OCI-LY7 (cell line): ENCODE measurements around the gene SERINC5. TPM values are rescaled to one million over a fixed set of nuclear protein-coding genes. Genes with fewer than 3 reads are reported as not detected.

ENCODE experiments used
- BruUV-seq: library from RNA; stranded (reverse); fragments of 400-500 nt; replicated peaks from 2 replicates; lab custom pipeline; 2021; lab: Mats Ljungman, UMichigan
- CTCF ChIA-PET: fragments of 300-600 bp; sonication (Branson Sonifier 250); formaldehyde crosslinking; loops from one replicate; lab custom pipeline; 2022; ENCODE audit warnings: antibody characterized with exemption; ENCODE audit not compliant: unreplicated experiment; lab: Charles Lee
- POLR2A ChIA-PET: fragments of 300-600 bp; sonication (Branson Sonifier 250); formaldehyde crosslinking; loops from one replicate; lab custom pipeline; 2022; ENCODE audit warnings: antibody characterized with exemption; lab: Charles Lee
- DNase-seq: peaks from one replicate; pipeline ENCODE4 v3.0.0-alpha.2; 2015; ENCODE audit warnings: low spot score
- H2AFZ ChIP-seq: fragments of 200-600 bp; sonication (generic), shearing (Covaris generic); 2 replicates; pipeline ENCODE4 v1.6.1; 2014; ENCODE audit warnings: mild to moderate bottlenecking, antibody characterized with exemption, low read length, moderate library complexity
- H3K27ac ChIP-seq: fragments of 200-600 bp; sonication (generic); 2 replicates; pipeline ENCODE4 v1.5.1; 2014; ENCODE audit warnings: mixed run types, low read depth, mild to moderate bottlenecking, moderate library complexity, low read length, inconsistent platforms; ENCODE audit not compliant: poor library complexity, severe bottlenecking
- H3K36me3 ChIP-seq: fragments of 200-600 bp; sonication (generic); 2 replicates; pipeline ENCODE4 v1.6.1; 2014; ENCODE audit warnings: mild to moderate bottlenecking, antibody characterized with exemption, low read length, moderate library complexity, mixed read lengths; ENCODE audit not compliant: insufficient read depth
- H3K4me1 ChIP-seq: fragments of 200-600 bp; sonication (generic); 2 replicates; pipeline ENCODE4 v1.5.1; 2014; ENCODE audit warnings: mild to moderate bottlenecking, low read length; ENCODE audit not compliant: insufficient read depth, poor library complexity, severe bottlenecking
- H3K4me2 ChIP-seq: fragments of 200-600 bp; sonication (generic); 2 replicates; pipeline ENCODE4 v1.6.1; 2014; ENCODE audit warnings: mild to moderate bottlenecking, low read length
- H3K4me3 ChIP-seq: fragments of 200-600 bp; sonication (generic); 2 replicates; pipeline ENCODE4 v1.5.1; 2014; ENCODE audit warnings: mild to moderate bottlenecking, low read depth, low read length; ENCODE audit not compliant: poor library complexity, severe bottlenecking
- H3K79me2 ChIP-seq: fragments of 200-600 bp; sonication (generic); 2 replicates; pipeline ENCODE4 v1.6.1; 2016; ENCODE audit warnings: low read depth, mild to moderate bottlenecking, low read length, moderate library complexity, mixed read lengths; ENCODE audit not compliant: insufficient read depth
- H3K9me2 ChIP-seq: fragments of 200-600 bp; sonication (generic); 2 replicates; pipeline ENCODE4 v1.6.1; 2016; ENCODE audit warnings: mild to moderate bottlenecking, low read length, mixed read lengths; ENCODE audit not compliant: insufficient read depth
- H3K9me3 ChIP-seq: fragments of 200-600 bp; sonication (generic); 2 replicates; pipeline ENCODE4 v1.6.1; 2014; ENCODE audit warnings: mild to moderate bottlenecking, mixed run types, low read length, mixed read lengths
- H4K20me1 ChIP-seq: fragments of 200-600 bp; sonication (generic); 2 replicates; pipeline ENCODE4 v1.6.1; 2014; ENCODE audit warnings: mild to moderate bottlenecking, antibody characterized with exemption, low read length, moderate library complexity, mixed read lengths; ENCODE audit not compliant: insufficient read depth
- CTCF ChIP-seq: fragments of 200-600 bp; sonication (generic); conservative IDR thresholded peaks from 2 replicates; pipeline ENCODE4 v1.5.1; 2014; ENCODE audit warnings: mild to moderate bottlenecking, antibody characterized with exemption, low read length, moderate library complexity, mixed read lengths
- EZH2phosphoT487 ChIP-seq: fragments of 200-600 bp; sonication (generic); IDR thresholded peaks from 2 replicates; pipeline ENCODE4 v1.6.1; 2018; ENCODE audit warnings: low read depth, borderline replicate concordance, mild to moderate bottlenecking, mixed run types, antibody characterized with exemption, low read length, moderate library complexity, mixed read lengths
- intact Hi-C: fragments of 100-400 bp; cut with micrococcal nuclease; formaldehyde crosslinking; loops from one replicate; pipeline ENCODE4 v1.10.0; 2022; ENCODE audit not compliant: unreplicated experiment
- total RNA-seq, 2 experiments: library from RNA; depleted of rRNA in 1 of 2; stranded (reverse); fragments of >200 nt in 1 of 2; shearing (Covaris generic) in 1 of 2; gene quantifications; 2 replicates each; pipeline ENCODE4 v1.2.3, GENCODE V29; 2014 to 2022

The SERINC5 gene
- total RNA-seq, 2 experiments from 2014 or later: 31.2 to 87.9 TPM

DNA sequence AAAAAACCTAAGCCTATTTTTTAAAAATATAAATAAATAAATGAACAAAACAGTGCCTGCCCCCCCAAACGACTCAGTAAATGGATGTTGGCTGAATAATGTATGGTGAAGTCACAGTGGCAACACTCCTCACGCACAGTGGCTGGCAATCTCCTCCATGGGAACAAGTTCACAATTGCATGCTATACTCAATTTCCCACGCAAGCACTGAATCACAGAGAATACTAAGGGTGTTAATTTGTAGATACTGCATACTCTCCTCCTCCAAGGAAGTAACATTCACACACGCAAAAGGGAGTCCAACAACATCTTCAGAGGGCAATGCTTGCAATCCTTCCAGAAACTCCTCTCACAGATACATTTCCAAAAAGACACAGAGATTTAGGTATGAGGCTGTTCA is 47.5 kb downstream of the SERINC5 start:
- Histone ChIP-seq H3K27ac (no peak overlapping the region), H3K79me2 (peaks cover 85% of the 10 kb centered on the region; the same call in 1 of the 2 replicates), H3K4me3 (no peak overlapping the region), H3K36me3 (peaks cover 63% of the 10 kb centered on the region), H4K20me1 (no peaks in the 10 kb centered on the region), H3K4me1 (peaks cover 10% of the 10 kb centered on the region), H3K9me3 (peaks cover 16% of the 10 kb centered on the region), H3K4me2 (no peak overlapping the region), H2AFZ (no peak overlapping the region), H3K9me2 (no peaks in the 10 kb centered on the region)
- no TSS peak for BruUV-seq
- POLR2A ChIA-PET: interaction anchor here (1.3 kb wide), 1 partner anchor 11 kb away, joined by 3 read pairs; no protein-coding TSS in a partner anchor
- CTCF ChIA-PET: no interaction called here
- no peak for TF ChIP-seq EZH2phosphoT487
- TF ChIP-seq CTCF: no peak
- intact Hi-C loops: no loop called here
- no peak for DNase-seq

DNA sequence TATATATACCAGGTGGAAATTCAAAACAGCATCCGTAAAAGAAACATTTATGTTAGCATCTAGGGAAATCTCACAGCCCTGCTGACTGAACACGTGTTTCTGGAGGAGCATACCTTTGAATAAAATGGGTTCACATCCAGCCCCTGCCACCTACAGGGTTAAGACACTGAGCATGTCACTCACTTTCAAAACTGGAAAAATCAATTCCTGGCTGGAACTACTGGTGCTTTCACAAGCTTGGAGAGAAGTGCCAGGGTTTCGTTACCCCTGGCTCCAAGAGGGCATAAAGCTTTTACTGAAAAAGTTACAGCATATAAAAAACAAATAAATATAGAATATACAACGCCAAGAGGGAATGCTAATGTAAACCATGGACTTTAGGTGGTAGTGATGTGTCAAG is 48.0 kb downstream of the SERINC5 start:
- no peak overlapping the region for H3K27ac ChIP-seq
- POLR2A ChIA-PET: interaction anchor here (1.0 to 1.3 kb wide), 2 partner anchors 10 to 11 kb away, joined by 3 read pairs; no protein-coding TSS in a partner anchor

More for the DNA sequence above, 48.0 kb downstream of the SERINC5 start:
- Histone ChIP-seq H3K4me2 (no peak overlapping the region), H2AFZ (no peak overlapping the region), H3K9me3 (peaks cover 16% of the 10 kb centered on the region), H3K4me1 (peaks cover 7% of the 10 kb centered on the region), H3K36me3 (peaks cover 66% of the 10 kb centered on the region), H3K4me3 (no peak overlapping the region), H3K9me2 (no peaks in the 10 kb centered on the region), H4K20me1 (no peaks in the 10 kb centered on the region), H3K79me2 (peaks cover 81% of the 10 kb centered on the region; the same call in 1 of the 2 replicates)
- DNase-seq: no peak
- intact Hi-C loops: no loop called here
- no TSS peak for BruUV-seq
- CTCF ChIA-PET: no interaction called here
- no peak for TF ChIP-seq CTCF
- no peak for TF ChIP-seq EZH2phosphoT487
